Glutamatergic neuron (in vitro differentiated cells): ENCODE results near the gene CCR6. TPM values are rescaled to one million over a fixed set of nuclear protein-coding genes. Genes with fewer than 3 reads are reported as not detected.

Source experiments
- DNase-seq: peaks from one replicate; pipeline ENCODE4 v3.0.0; 2022
- H3K27ac Mint-ChIP-seq: one replicate; pipeline ENCODE4 v1.8.0; 2020; ENCODE audit warnings: mild to moderate bottlenecking, mixed read lengths, inconsistent platforms; ENCODE audit not compliant: unreplicated experiment
- H3K27me3 Mint-ChIP-seq: one replicate; pipeline ENCODE4 v1.8.0; 2020; ENCODE audit warnings: mild to moderate bottlenecking, moderate library complexity, mixed read lengths, inconsistent platforms; ENCODE audit not compliant: unreplicated experiment
- H3K36me3 Mint-ChIP-seq: one replicate; pipeline ENCODE4 v1.8.0; 2020; ENCODE audit warnings: mild to moderate bottlenecking, mixed read lengths, inconsistent platforms; ENCODE audit not compliant: unreplicated experiment
- H3K4me1 Mint-ChIP-seq: one replicate; pipeline ENCODE4 v1.8.0; 2020; ENCODE audit warnings: mild to moderate bottlenecking, low read depth, mixed read lengths, inconsistent platforms; ENCODE audit not compliant: unreplicated experiment
- H3K4me3 Mint-ChIP-seq: one replicate; pipeline ENCODE4 v1.8.0; 2020; ENCODE audit warnings: mild to moderate bottlenecking, mixed read lengths, inconsistent platforms; ENCODE audit not compliant: unreplicated experiment
- H3K9me3 Mint-ChIP-seq: one replicate; pipeline ENCODE4 v1.8.0; 2020; ENCODE audit warnings: mild to moderate bottlenecking, moderate library complexity, mixed read lengths, inconsistent platforms; ENCODE audit not compliant: unreplicated experiment
- CTCF ChIP-seq: fragments of 200-600 bp; sonication (generic); IDR thresholded peaks from one replicate; pipeline ENCODE4 v1.5.0; 2021; ENCODE audit not compliant: partially characterized antibody, unreplicated experiment
- total RNA-seq: library from RNA; stranded (reverse); fragmentation: NEBNext Ultra II Directional; extraction: Animal tissue kit (Norgen Biotek cat#: 25700); gene quantifications from one replicate; pipeline ENCODE4 v1.2.1, GENCODE V29; 2021; ENCODE audit not compliant: unreplicated experiment

Gene CCR6
- total RNA-seq, 1 donor from 2014 or later, result not detected

- no peak for DNase-seq
- Mint-ChIP-seq H3K27ac (no peak overlapping the region), H3K36me3 (no peaks in the 10 kb centered on the region), H3K4me3 (no peak overlapping the region), H3K4me1 (peaks cover 4% of the 10 kb centered on the region), H3K27me3 (peaks cover 2% of the 10 kb centered on the region), H3K9me3 (peaks cover 3% of the 10 kb centered on the region)
- TF ChIP-seq CTCF, result no peak
These were observed 3.0 kb upstream of the CCR6 start for GRCh38 chr6:167119670-167120582.

- Mint-ChIP-seq H3K27me3 (peaks cover 2% of the 10 kb centered on the region), H3K9me3 (peaks cover 3% of the 10 kb centered on the region), H3K4me3 (no peak overlapping the region)
These were observed 2.4 kb upstream of the CCR6 start for GRCh38 chr6:167120583-167120903.

GRCh38 chr6:167121335-167121841 is 1.5 kb upstream of the CCR6 start:
- Mint-ChIP-seq H3K4me3 (no peak overlapping the region), H3K9me3 (peaks cover 3% of the 10 kb centered on the region), H3K27me3 (peaks cover 2% of the 10 kb centered on the region), H3K36me3 (no peaks in the 10 kb centered on the region), H3K4me1 (peaks cover 3% of the 10 kb centered on the region), H3K27ac (no peak overlapping the region)
- no peak for TF ChIP-seq CTCF
- no peak for DNase-seq

More at GRCh38 chr6:167120583-167120903, 2.4 kb upstream of the CCR6 start:
- no peak overlapping the region for H3K27ac Mint-ChIP-seq
- peaks cover 4% of the 10 kb centered on the region for H3K4me1 Mint-ChIP-seq
- no peaks in the 10 kb centered on the region for H3K36me3 Mint-ChIP-seq
- no peak for TF ChIP-seq CTCF
- no peak for DNase-seq

- H3K36me3 Mint-ChIP-seq, result no peaks in the 10 kb centered on the region
- H3K27ac Mint-ChIP-seq, result no peak overlapping the region
- peaks cover 3% of the 10 kb centered on the region for H3K4me1 Mint-ChIP-seq
- H3K9me3 Mint-ChIP-seq, result peaks cover 3% of the 10 kb centered on the region
- H3K27me3 Mint-ChIP-seq, result peaks cover 2% of the 10 kb centered on the region
- no peak for DNase-seq
- no peak overlapping the region for H3K4me3 Mint-ChIP-seq
- TF ChIP-seq CTCF, result no peak
These were observed 662 bp upstream of the CCR6 start for GRCh38 chr6:167122041-167122826.

GRCh38 chr6:167124753-167125152 is 1.9 kb downstream of the CCR6 start:
- peaks cover 3% of the 10 kb centered on the region for H3K4me1 Mint-ChIP-seq
- no peaks in the 10 kb centered on the region for H3K36me3 Mint-ChIP-seq
- no peak overlapping the region for H3K4me3 Mint-ChIP-seq
- H3K9me3 Mint-ChIP-seq, result no peaks in the 10 kb centered on the region
- H3K27ac Mint-ChIP-seq, result no peak overlapping the region
- TF ChIP-seq CTCF, result no peak
- no peaks in the 10 kb centered on the region for H3K27me3 Mint-ChIP-seq
- no peak for DNase-seq
